HepG2 (cell line): ENCODE measurements around the gene PPM1F. TPM values are rescaled to one million over a fixed set of nuclear protein-coding genes. Genes with fewer than 3 reads are reported as not detected.

Experiments
- AHR ChIP-seq: IDR thresholded peaks from 2 replicates; pipeline ENCODE4 v1.6.1; 2018; ENCODE audit warnings: missing genetic modification reagents, missing compliant biosample characterization
- CHD2 ChIP-seq: IDR thresholded peaks from 2 replicates; pipeline ENCODE4 v1.6.1; 2011; ENCODE audit warnings: low read depth, low read length, improper control_type of control experiment
- DR1 ChIP-seq: sonication (generic); formaldehyde crosslinking; IDR thresholded peaks from 2 replicates; pipeline ENCODE4 v1.8.0; 2021; ENCODE audit warnings: mild to moderate bottlenecking, missing genetic modification reagents, inconsistent platforms
- EED ChIP-seq: sonication (generic); formaldehyde crosslinking; IDR thresholded peaks from 2 replicates; pipeline ENCODE4 v1.5.0; 2020; ENCODE audit warnings: mild to moderate bottlenecking, missing genetic modification reagents
- ERF ChIP-seq: IDR thresholded peaks from 2 replicates; pipeline ENCODE4 v1.6.1; 2018; ENCODE audit warnings: missing biosample characterization, missing genetic modification reagents
- EZH2 ChIP-seq: conservative IDR thresholded peaks from 2 replicates; pipeline ENCODE4 v1.6.1; 2012; ENCODE audit warnings: mild to moderate bottlenecking, low read depth, low read length, moderate library complexity
- HNF1B ChIP-seq: sonication (generic); formaldehyde crosslinking; IDR thresholded peaks from 2 replicates; pipeline ENCODE4 v1.5.1; 2020; ENCODE audit warnings: mild to moderate bottlenecking, moderate library complexity, missing genetic modification reagents
- HNRNPUL1 ChIP-seq: fragments of 200-400 bp; formaldehyde crosslinking; IDR thresholded peaks from 2 replicates; pipeline ENCODE4 v1.6.1; 2017; ENCODE audit warnings: low read depth, mild to moderate bottlenecking, low read length, moderate library complexity
- MNT ChIP-seq: fragments of 450-650 bp; IDR thresholded peaks from 2 replicates; pipeline ENCODE4 v1.6.1; 2016
- NFATC3 ChIP-seq: sonication (generic); formaldehyde crosslinking; IDR thresholded peaks from 2 replicates; pipeline ENCODE4 v1.5.1; 2020; ENCODE audit warnings: mild to moderate bottlenecking, missing genetic modification reagents
- NPAS2 ChIP-seq: sonication (generic); formaldehyde crosslinking; IDR thresholded peaks from 2 replicates; pipeline ENCODE4 v1.8.0; 2022; ENCODE audit warnings: mild to moderate bottlenecking, missing genetic modification reagents, borderline replicate concordance
- RAD21 ChIP-seq: fragments of 450-650 bp; formaldehyde crosslinking; IDR thresholded peaks from 2 replicates; pipeline ENCODE4 v1.5.0; 2020; ENCODE audit warnings: mild to moderate bottlenecking
- SP140L ChIP-seq: sonication (generic); formaldehyde crosslinking; IDR thresholded peaks from 2 replicates; pipeline ENCODE4 v1.4.0; 2020; ENCODE audit warnings: missing genetic modification reagents, borderline replicate concordance
- ZNF205 ChIP-seq: IDR thresholded peaks from 2 replicates; pipeline ENCODE4 v1.6.1; 2018; ENCODE audit warnings: missing biosample characterization, missing genetic modification reagents
- ZNF274 ChIP-seq: sonication (generic); formaldehyde crosslinking; IDR thresholded peaks from 2 replicates; pipeline ENCODE4 v1.5.1; 2020; ENCODE audit warnings: mild to moderate bottlenecking, missing genetic modification reagents
- ZNF280D ChIP-seq: sonication (generic); formaldehyde crosslinking; IDR thresholded peaks from 2 replicates; pipeline ENCODE4 v1.5.1; 2020; ENCODE audit warnings: mild to moderate bottlenecking, missing genetic modification reagents
- ZNF317 ChIP-seq: sonication (generic); formaldehyde crosslinking; IDR thresholded peaks from 2 replicates; pipeline ENCODE4 v1.5.0; 2020; ENCODE audit warnings: mild to moderate bottlenecking, missing genetic modification reagents
- ZNF569 ChIP-seq: sonication (generic); formaldehyde crosslinking; IDR thresholded peaks from 2 replicates; pipeline ENCODE4 v1.5.0; 2020; ENCODE audit warnings: mild to moderate bottlenecking, missing genetic modification reagents, moderate library complexity, borderline replicate concordance
- ZNF614 ChIP-seq: IDR thresholded peaks from 2 replicates; pipeline ENCODE4 v1.6.1; 2018; ENCODE audit warnings: missing biosample characterization, missing genetic modification reagents, inconsistent platforms, borderline replicate concordance
- ZNF891 ChIP-seq: sonication (generic); formaldehyde crosslinking; IDR thresholded peaks from 2 replicates; pipeline ENCODE4 v1.5.0; 2020; ENCODE audit warnings: mild to moderate bottlenecking, missing genetic modification reagents
- polyA plus RNA-seq, 8 experiments: library from polyadenylated mRNA; depleted of rRNA in 3 of 8; stranded (reverse) in 7 of 8; unstranded in 1 of 8; fragments of >200 nt; fragmentation: Illumina TruSeq in 4 of 8; extraction: Trizol in 4 of 8; gene quantifications; 2 replicates each; pipeline versions ENCODE4 v1.2.1 to v1.2.3, GENCODE V29; 2011 to 2016; ENCODE audit warnings: low read depth in 4 of 8, missing spikeins in 1 of 8, mixed read lengths in 1 of 8; ENCODE audit not compliant: insufficient read depth in 1 of 8
- total RNA-seq, 5 experiments: library from RNA; depleted of rRNA; stranded (reverse); fragments of >200 nt; fragmentation: Illumina TruSeq; extraction: Trizol; gene quantifications; 2 replicates each; pipeline ENCODE4 v1.2.3, GENCODE V29; 2016; ENCODE audit warnings: low read depth in 1 of 5
- TF ChIP-seq, protein P1 (sequence below): sonication (generic); formaldehyde crosslinking; IDR thresholded peaks from 2 replicates; pipeline ENCODE4 v1.8.1; 2023; ENCODE audit warnings: mild to moderate bottlenecking, moderate library complexity, missing genetic modification reagents
- TF ChIP-seq, protein P2 (sequence below): sonication (generic); formaldehyde crosslinking; IDR thresholded peaks from 2 replicates; pipeline ENCODE4 v1.4.0; 2020; ENCODE audit warnings: missing genetic modification reagents

The PPM1F gene
- total and polyA plus RNA-seq, 2 of the 13 experiments (the other 11 are each of a cell fraction or from before 2014, with no cell fraction given) = 11.0 to 19.6 TPM

DNA sequence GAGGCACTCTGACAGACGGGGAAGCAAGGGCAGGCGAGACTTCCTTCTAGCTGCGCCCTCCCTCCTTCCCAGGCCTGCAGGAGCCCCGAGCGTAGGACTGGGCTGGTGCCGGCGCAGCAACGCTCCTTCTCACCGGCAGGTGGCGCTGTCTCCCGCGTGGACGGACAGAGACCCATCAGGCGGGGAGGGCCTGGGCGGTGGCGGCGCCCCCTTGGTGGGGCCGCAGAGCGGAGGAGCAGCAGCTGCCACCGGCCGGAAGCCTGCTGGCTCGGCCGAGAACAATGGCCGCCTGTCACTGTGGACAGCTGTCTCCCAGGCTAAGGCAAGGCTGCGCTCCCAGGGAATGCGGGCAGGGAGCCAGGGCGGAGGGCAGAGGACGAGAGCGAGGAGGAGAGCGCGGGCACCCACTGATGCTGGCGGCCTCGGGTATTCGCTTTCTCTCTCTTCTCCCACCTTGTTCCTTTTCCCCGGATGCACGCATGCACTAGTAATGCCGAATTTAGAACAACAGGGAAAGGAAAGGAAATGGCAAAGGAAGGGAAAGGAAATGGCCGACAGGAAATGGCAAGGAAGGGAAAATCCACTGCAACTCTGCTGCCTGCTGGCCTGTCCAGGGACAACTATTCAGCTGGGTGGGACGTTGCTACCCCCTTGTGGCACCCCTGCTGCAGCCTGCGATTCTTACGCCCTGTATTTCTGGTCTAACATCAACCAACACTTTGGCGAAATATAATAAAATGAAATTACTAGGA lies 14.4 kb downstream of the PPM1F start (continued):
- TF ChIP-seq, protein P1, sequence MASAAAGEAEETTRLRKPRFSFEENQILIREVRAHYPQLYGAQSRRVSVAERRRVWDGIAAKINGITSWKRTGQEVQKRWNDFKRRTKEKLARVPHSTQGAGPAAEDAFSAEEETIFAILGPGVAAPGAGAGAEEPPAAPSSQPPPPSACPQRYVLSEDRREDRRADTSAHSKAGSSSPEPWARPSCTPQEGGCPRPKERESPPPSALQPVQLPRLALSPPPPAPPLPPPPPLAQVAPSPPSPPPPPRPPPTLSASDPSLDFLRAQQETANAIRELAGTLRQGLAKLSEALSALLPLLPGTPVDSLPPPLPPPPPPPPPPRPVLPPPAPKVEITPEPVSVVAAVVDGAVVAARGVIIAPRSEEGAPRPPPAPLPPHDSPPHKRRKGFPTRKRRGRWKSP (CRISPR knock-in tag) = peak; percentile 81
- TF ChIP-seq AHR (0 out of 2 replicates have a peak, but pooled peaks have one; percentile 64), ZNF614 (CRISPR knock-in tag) (peak; percentile 82; the same call in 1 of the 2 replicates), ZNF317 (0 out of 2 replicates have a peak, but pooled peaks have one; percentile 70), SP140L (CRISPR knock-in tag) (no peak), NPAS2 (CRISPR knock-in tag) (no peak), ZNF280D (CRISPR knock-in tag) (peak; percentile 79), HNRNPUL1 (no peak), ZNF274 (CRISPR knock-in tag) (peak; percentile 73; the same call in 1 of the 2 replicates), DR1 (CRISPR knock-in tag) (peak; percentile 45; the same call in 1 of the 2 replicates), ERF (peak; percentile 70), ZNF569 (CRISPR knock-in tag) (no peak), EZH2 (no peak), ZNF891 (CRISPR knock-in tag) (peak; percentile 60; the same call in 1 of the 2 replicates), EED (no peak), MNT (peak; percentile 22), ZNF205 (CRISPR knock-in tag) (peak; percentile 25; the same call in 1 of the 2 replicates), RAD21 (CRISPR knock-in tag) (peak; percentile 85), HNF1B (CRISPR knock-in tag) (peak; percentile 88), NFATC3 (0 out of 2 replicates have a peak, but pooled peaks have one; percentile 79), CHD2 (no peak)
- TF ChIP-seq, protein P2, sequence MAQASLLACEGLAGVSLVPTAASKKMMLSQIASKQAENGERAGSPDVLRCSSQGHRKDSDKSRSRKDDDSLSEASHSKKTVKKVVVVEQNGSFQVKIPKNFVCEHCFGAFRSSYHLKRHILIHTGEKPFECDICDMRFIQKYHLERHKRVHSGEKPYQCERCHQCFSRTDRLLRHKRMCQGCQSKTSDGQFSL (CRISPR knock-in tag) = no peak
